GM19238 (cell line): ENCODE data around the gene NAA38.

Source experiments
- DNase-seq: peaks from one replicate; pipeline ENCODE4 v3.0.0; 2011; ENCODE audit warnings: low spot score; ENCODE audit not compliant: insufficient read length

The NAA38 gene

GRCh38 chr17:7852919-7853690 lies 4.3 kb downstream of the NAA38 start:
- DNase-seq, result no peak

GRCh38 chr17:7852262-7852670 lies 5.1 kb downstream of the NAA38 start:
- no peak for DNase-seq

GRCh38 chr17:7851438-7852261 lies 5.7 kb downstream of the NAA38 start:
- DNase-seq, result peak; percentile 93

- no peak for DNase-seq
Observed at GRCh38 chr17:7850701-7851437, 6.5 kb downstream of the NAA38 start.

- DNase-seq, result no peak
Observed at GRCh38 chr17:7849751-7850504, 7.4 kb downstream of the NAA38 start.

- DNase-seq, result no peak
Observed at GRCh38 chr17:7849130-7849750, 8.1 kb downstream of the NAA38 start.

GRCh38 chr17:7848739-7849129 lies 8.6 kb downstream of the NAA38 start:
- no peak for DNase-seq

GRCh38 chr17:7848131-7848579 lies 9.2 kb downstream of the NAA38 start:
- DNase-seq, result no peak

GRCh38 chr17:7846765-7847661 lies 10.3 kb downstream of the NAA38 start:
- DNase-seq, result no peak

- DNase-seq, result no peak
Observed at GRCh38 chr17:7846063-7846735, 11.2 kb downstream of the NAA38 start.

GRCh38 chr17:7845359-7846062 lies 11.8 kb downstream of the NAA38 start:
- no peak for DNase-seq

- peak; percentile 96 for DNase-seq
Observed at GRCh38 chr17:7844292-7845154, 12.8 kb downstream of the NAA38 start.

GRCh38 chr17:7843536-7844291 lies 13.6 kb downstream of the NAA38 start:
- peak; percentile 90 for DNase-seq

GRCh38 chr17:7843257-7843535 lies 14.2 kb downstream of the NAA38 start:
- DNase-seq, result no peak

GRCh38 chr17:7842380-7843256 lies 14.7 kb downstream of the NAA38 start:
- DNase-seq, result peak; percentile 68

GRCh38 chr17:7841915-7842379 lies 15.4 kb downstream of the NAA38 start:
- peak; percentile 58 for DNase-seq
